Fibroblast of skin of left quadriceps (primary cell): ENCODE data around the gene AAGAB.
"Not testable (repeated sequence)": the region's sequence is repeated elsewhere in the genome, so short reads cannot be mapped to it uniquely, and the experiment has no call there.

Experiments
- DNase-seq, 2 experiments: peaks; one replicate each; pipeline ENCODE4 v3.0.0-alpha.2; 2013; ENCODE audit warnings: low read depth in 2 of 2

The AAGAB gene

GRCh38 chr15:67254238-67255175 is at the start of gene AAGAB, which contains the start of gene IQCH:
AAGAB (minus strand) TSS chr15:67254661; CDS start chr15:67254631, 30 bp downstream.
IQCH (plus strand) TSS chr15:67254786; CDS start chr15:67254897, 111 bp downstream.
- DNase-seq = peak; percentile 94

GRCh38 chr15:67303490-67304363 is 49.3 kb upstream of the AAGAB start:
- DNase-seq = no peak

- no peak for DNase-seq
Observed at GRCh38 chr15:67300266-67301025, 46.0 kb upstream of the AAGAB start.

GRCh38 chr15:67296684-67297083 is 42.2 kb upstream of the AAGAB start:
- no peak for DNase-seq

- DNase-seq = no peak
Observed at GRCh38 chr15:67296188-67296587, 41.7 kb upstream of the AAGAB start.

GRCh38 chr15:67290319-67290718 is 35.9 kb upstream of the AAGAB start:
- DNase-seq = no peak

- DNase-seq = not testable (repeated sequence)
Observed at GRCh38 chr15:67286400-67286799, 31.9 kb upstream of the AAGAB start.

GRCh38 chr15:67285625-67286024 is 31.2 kb upstream of the AAGAB start:
- not testable (repeated sequence) for DNase-seq

- no peak for DNase-seq
Observed at GRCh38 chr15:67281714-67282113, 27.3 kb upstream of the AAGAB start.

- no peak for DNase-seq
Observed at GRCh38 chr15:67280217-67280616, 25.8 kb upstream of the AAGAB start.

GRCh38 chr15:67276666-67277065 is 22.2 kb upstream of the AAGAB start:
- no peak for DNase-seq

- no peak for DNase-seq
Observed at GRCh38 chr15:67274236-67274635, 19.8 kb upstream of the AAGAB start.

- DNase-seq = no peak
Observed at GRCh38 chr15:67267951-67268941, 13.8 kb upstream of the AAGAB start.

GRCh38 chr15:67267440-67267839 is 13.0 kb upstream of the AAGAB start:
- no peak for DNase-seq

- DNase-seq = no peak
Observed at GRCh38 chr15:67266870-67267269, 12.4 kb upstream of the AAGAB start.

- DNase-seq = no peak
Observed at GRCh38 chr15:67259806-67260205, 5.3 kb upstream of the AAGAB start.

GRCh38 chr15:67259379-67259778 is 4.9 kb upstream of the AAGAB start:
- no peak for DNase-seq

GRCh38 chr15:67258412-67258811 is 4.0 kb upstream of the AAGAB start:
- not testable (repeated sequence) for DNase-seq

GRCh38 chr15:67256051-67256450 is 1.6 kb upstream of the AAGAB start:
- no peak for DNase-seq

- DNase-seq = no peak
Observed at GRCh38 chr15:67253549-67254237, 768 bp downstream of the AAGAB start.
